Measurements from ENCODE around the gene CPZ.

DNA sequence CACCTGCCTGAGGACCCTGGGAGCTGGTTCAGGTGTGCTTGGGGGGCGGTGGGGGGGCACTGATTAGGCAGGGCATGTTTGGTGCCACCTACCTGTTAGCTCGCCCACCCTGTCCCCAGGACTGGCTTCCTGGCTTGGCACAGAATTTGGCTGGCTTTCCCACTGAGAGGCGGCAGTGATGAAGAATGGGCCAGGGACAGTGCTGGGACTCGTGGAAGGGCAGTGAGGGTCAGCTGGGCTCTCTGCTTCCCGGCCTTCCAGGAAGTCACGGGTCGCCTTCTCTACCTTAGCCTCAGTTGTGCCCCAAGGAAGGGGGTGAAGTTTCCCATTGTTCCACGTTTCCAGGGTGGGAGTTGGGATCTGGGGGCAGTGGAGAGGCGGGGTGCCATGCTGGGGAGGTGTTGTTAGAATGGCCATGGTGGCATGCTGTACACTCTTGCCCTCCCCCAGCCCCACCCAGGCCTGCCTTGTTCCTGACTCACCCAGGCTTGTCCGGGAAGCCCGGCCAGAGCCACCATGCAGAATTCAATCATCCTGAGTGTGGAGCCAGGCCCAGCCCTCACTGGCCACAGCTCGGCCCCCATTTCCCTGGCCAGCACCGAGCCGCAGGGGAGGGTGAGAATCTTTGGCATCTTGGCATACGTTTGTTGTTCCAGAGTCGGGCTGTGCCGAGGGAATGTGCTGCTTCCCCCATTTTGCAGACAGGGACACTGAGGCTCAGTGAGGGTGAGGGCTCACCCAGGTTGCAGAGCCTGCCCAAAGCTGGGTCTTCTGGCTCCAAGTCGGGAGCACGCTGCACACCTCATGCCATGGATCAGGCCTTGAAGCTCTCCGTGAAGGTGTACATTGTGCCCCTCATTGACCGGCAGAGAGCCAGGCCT is 34.2 kb upstream of the CPZ start:
- TF ChIP-seq POLR2A (IDR thresholded peaks at IDR 0.05; ENCODE audit: low read depth) (no peak), EP300 (IDR thresholded peaks at IDR 0.05) (no peak)
